HG02759 (cell line): ENCODE data around the gene BAD.

ENCODE experiments used
- ATAC-seq: cut with Tn5 transposase; IDR thresholded peaks from one replicate; pipeline ENCODE4 v1.9.1; 2021; ENCODE audit warnings: mild to moderate bottlenecking, moderate library complexity; ENCODE audit not compliant: unreplicated experiment

BAD gene

DNA sequence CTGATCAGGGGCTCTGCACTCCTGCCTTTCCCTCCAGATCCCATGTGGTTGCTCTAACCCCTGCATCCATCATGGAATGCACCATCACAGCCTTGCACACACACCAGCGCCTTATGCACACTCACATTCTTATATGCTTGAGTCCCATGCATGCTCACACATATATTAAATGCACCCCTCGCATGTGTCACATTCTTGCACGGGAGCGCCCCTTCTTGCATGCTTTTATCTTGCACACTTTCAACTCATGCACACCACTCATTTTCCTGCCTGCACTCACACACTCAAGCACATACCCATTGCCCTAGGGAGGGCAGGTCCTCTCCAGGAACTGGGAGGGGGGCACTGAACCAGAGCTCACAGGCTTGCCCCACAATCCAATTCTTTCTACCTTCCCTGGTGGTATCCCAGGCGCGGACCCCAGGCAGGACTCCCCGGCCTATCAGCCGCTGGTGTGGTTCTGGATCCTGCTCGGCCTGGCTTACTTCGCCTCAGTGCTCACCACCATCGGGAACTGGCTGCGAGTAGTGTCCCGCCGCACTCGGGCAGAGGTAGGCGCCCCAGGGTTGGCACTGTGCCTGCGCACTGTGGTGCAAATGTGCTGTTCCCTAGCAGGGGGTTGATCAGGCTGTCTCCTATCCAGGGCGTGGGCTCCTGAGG is 13.4 kb upstream of the BAD start:
- ATAC-seq: no peak

GRCh38 chr11:64296830-64297698 is 12.6 kb upstream of the BAD start:
- no peak for ATAC-seq

- no peak for ATAC-seq
Observed at GRCh38 chr11:64296236-64296635, 11.8 kb upstream of the BAD start.

DNA sequence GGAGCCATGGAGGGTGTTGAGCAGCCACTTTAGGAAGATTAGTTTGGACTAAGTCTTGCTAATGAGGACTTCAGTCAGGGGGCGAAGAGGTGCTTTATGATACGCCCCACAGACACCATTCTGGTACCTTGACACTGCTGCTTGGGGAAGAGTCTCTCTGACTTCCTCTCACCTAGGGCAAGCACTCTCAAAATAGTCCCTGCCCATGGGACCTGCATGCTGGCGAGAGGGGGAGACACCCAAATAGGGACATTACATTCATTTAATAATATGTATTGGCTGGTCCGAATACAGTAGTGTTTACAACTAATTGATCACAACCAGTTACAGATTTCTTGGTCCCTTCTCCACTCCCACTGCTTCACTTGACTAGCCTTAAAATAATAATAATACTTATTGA is 11.3 kb upstream of the BAD start:
- ATAC-seq: no peak

GRCh38 chr11:64294774-64295173 is 10.3 kb upstream of the BAD start:
- no peak for ATAC-seq

- no peak for ATAC-seq
Observed at GRCh38 chr11:64292460-64293254, 8.2 kb upstream of the BAD start.

- no peak for ATAC-seq
Observed at GRCh38 chr11:64291752-64292459, 7.4 kb upstream of the BAD start.

GRCh38 chr11:64291262-64291751 is 6.8 kb upstream of the BAD start, which contains the start of gene KCNK4:
Gene KCNK4, plus strand, starts transcription at chr11:64291302. Its CDS starts 1,717 bp downstream, at chr11:64293019.
- no peak for ATAC-seq

DNA sequence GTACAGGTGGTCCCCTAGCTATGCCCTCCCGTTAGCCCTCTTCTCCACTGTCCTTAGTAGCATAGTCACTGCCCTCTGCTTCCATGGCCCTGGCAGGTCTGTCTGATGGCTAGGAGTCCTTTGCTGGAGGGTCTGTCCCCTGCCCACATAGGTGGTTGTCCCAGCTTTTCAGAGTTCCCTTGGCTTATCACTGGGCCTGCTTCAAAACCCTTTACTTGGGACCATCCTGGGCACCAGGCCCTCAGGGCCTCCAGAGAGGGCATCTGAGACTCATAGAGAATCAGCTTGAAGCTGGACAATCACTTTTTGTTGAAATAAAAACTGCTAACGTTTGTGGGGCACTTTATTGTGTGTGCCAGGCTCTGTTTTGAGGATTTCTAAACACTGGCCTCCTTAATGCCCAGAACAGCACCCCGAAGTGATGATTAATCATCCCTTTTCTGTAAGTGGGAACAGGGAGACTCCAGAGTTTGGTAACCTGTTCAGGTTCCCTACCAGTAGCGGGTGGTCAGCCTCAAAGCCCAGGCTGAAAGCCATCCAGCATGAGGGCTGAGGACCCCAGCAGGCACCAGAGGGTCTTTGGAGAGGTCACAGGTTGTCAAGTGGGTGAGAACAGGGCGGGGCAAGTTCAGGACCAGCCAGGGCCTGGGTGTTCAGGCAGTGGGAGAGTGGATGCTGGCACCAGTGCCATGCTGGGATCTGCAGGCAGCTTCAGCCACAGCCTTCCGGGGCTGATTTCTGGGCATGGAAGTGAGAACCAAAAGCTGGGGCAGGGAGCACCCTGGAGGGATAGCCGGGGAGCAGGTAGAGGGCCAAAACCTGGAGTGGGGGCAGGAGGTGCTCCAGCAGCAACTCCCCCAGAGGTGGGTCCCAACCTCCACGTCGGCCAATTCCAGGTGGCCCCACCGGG is 6.1 kb upstream of the BAD start:
- no peak for ATAC-seq

GRCh38 chr11:64289002-64289564 is 4.6 kb upstream of the BAD start:
- no peak for ATAC-seq

GRCh38 chr11:64288353-64288750 is 3.9 kb upstream of the BAD start:
- ATAC-seq: no peak

- ATAC-seq: no peak
Observed at GRCh38 chr11:64287676-64288352, 3.3 kb upstream of the BAD start.

GRCh38 chr11:64286801-64287159 is 2.3 kb upstream of the BAD start:
- ATAC-seq: no peak

- ATAC-seq: peak; percentile 0
Observed at GRCh38 chr11:64285885-64286800, 1.7 kb upstream of the BAD start.

DNA sequence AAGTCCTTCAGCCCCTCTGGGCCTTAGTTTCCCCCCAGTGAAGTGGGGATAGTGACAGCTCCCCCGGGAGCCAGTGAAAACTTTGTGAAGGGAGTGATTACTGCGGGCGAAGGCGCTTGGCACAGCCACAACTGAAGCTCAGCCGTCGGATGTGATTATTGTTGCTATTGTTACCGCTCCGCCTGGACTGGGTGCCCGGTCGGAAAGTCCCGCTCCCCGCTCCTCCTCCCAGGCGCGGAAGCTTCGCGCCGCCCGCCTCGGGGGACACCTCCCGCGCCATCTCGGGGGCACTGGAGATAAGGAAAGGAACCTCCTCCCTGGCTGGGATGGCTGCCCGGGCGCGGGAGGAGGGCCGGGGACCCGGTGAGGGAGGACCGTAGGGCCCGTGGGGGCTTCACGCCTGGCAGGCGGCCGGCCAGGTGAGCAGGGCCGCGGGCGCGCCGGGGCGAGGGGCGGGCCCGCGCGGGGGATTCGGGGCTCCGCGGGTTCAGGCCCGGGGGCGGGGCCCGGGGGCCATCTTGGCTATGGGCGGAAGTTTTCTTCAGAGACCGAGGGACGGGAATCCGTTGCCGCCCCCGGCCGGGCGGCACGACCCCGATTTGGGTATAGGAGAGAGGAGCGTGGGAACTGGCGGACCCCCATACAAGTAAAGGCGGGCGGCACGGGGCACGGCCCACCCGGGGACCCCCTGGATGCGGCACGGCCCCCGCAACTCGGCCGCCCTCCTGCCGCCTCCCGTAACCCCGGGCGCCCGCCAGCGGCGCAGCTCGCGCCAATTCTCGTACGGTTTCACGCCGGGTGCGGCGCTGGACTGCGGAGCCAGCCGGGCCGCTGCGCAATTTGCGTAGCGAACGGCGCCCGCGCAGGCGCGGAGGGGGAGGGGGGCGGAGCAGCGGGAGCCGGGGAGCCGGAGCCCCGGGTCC is 758 bp upstream of the BAD start, which contains the start of gene GPR137:
Gene GPR137 (plus strand): TSS at position 887 of the 923 bp plus-strand sequence. CDS start 677 bp downstream, outside the sequence.
- ATAC-seq: peak; percentile 66

GRCh38 chr11:64283092-64283491 is 1.4 kb downstream of the BAD start:
- no peak for ATAC-seq
